DND-41 (cell line): Measurements from ENCODE around the gene TMEM11.

Source experiments
- CTCF ChIP-seq: IDR thresholded peaks from 2 replicates; pipeline ENCODE4 v1.5.1; 2012; ENCODE audit warnings: borderline replicate concordance, low read length, moderate library complexity, mild to moderate bottlenecking; ENCODE audit not compliant: poor library complexity, severe bottlenecking; ENCODE audit errors: extremely low read depth
- EZH2 ChIP-seq: IDR thresholded peaks from 3 replicates; pipeline ENCODE4 v1.6.1; 2012; ENCODE audit warnings: borderline replicate concordance, low read depth, mild to moderate bottlenecking, moderate library complexity, low read length, inconsistent platforms; ENCODE audit not compliant: severe bottlenecking

GRCh38 chr17:21183468-21183867 is 30.5 kb downstream of the TMEM11 start:
- TF ChIP-seq EZH2 (no peak), CTCF (no peak)
